Upper lobe of left lung (tissue), 4 donors: ENCODE measurements around the gene WDR83.

Source experiments
- CTCF ChIP-seq, 6 experiments: fragments of 450-650 bp in 4 of 6; fragments of 200-600 bp in 2 of 6; sonication (generic) in 2 of 6; IDR thresholded peaks; one replicate each; pipeline ENCODE4 v1.5.1; 2016 to 2019; ENCODE audit warnings: antibody characterized with exemption in 6 of 6
- EP300 ChIP-seq, 4 donors: sonication (generic); formaldehyde crosslinking; IDR thresholded peaks; one replicate each; pipeline ENCODE4 v1.5.1; 2017; ENCODE audit warnings: antibody characterized with exemption in 4 of 4, control low read depth in 2 of 4
- POLR2A ChIP-seq, 4 donors: fragments of 450-650 bp; IDR thresholded peaks; one replicate each; pipeline ENCODE4 v1.5.1; 2016 to 2017; ENCODE audit warnings: antibody characterized with exemption in 4 of 4, mild to moderate bottlenecking in 2 of 4
- POLR2AphosphoS5 ChIP-seq, 2 donors: sonication (generic); formaldehyde crosslinking; IDR thresholded peaks; one replicate each; pipeline ENCODE4 v1.5.1; 2017; ENCODE audit warnings: antibody characterized with exemption in 2 of 2

DNA sequence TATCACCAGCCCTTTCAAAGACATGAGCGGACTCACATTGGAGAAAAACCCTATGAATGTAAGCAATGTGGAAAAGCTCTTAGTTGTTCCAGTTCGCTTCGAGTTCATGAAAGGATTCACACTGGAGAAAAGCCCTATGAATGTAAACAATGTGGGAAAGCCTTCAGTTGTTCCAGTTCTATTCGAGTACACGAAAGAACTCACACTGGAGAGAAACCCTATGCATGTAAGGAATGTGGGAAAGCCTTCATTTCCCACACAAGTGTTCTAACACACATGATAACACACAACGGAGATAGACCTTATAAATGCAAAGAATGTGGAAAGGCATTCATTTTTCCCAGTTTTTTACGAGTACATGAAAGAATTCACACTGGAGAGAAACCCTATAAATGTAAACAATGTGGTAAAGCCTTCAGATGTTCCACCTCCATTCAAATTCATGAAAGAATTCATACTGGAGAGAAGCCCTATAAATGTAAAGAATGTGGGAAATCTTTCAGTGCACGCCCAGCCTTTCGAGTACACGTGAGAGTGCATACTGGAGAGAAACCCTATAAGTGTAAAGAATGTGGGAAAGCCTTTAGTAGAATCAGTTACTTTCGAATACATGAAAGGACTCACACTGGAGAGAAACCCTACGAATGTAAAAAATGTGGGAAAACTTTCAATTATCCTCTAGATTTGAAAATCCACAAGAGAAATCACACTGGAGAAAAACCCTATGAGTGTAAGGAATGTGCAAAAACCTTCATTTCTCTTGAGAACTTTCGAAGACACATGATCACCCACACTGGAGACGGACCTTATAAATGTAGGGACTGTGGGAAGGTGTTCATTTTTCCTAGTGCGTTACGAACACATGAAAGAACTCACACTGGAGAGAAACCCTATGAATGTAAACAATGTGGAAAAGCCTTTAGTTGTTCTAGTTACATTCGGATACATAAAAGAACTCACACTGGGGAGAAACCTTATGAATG, 38.3 kb upstream of the WDR83 start:
- no peak for TF ChIP-seq CTCF (IDR thresholded peaks at IDR 0.05)
- no peak for TF ChIP-seq POLR2A (IDR thresholded peaks at IDR 0.05)
- no peak for TF ChIP-seq POLR2AphosphoS5 (IDR thresholded peaks at IDR 0.05)
- TF ChIP-seq EP300 (IDR thresholded peaks at IDR 0.05): no peak
